ENCODE measurements around the gene SLC49A3.

- TF ChIP-seq CTCF (conservative IDR thresholded peaks at IDR 0.05; ENCODE audit: low read depth in 2 of 2) (no peak), EZH2 (IDR thresholded peaks at IDR 0.05; ENCODE audit: low read depth, unreplicated experiment) (no peak), POLR2AphosphoS5 (IDR thresholded peaks at IDR 0.05; ENCODE audit: low read depth) (no peak), NANOG (IDR thresholded peaks at IDR 0.05; ENCODE audit: borderline replicate concordance) (no peak), REST (IDR thresholded peaks at IDR 0.05; ENCODE audit: unreplicated experiment) (no peak), CREB1 (CRISPR knock-in tag; IDR thresholded peaks at IDR 0.05; ENCODE audit: low read depth) (no peak), EZH2phosphoT487 (IDR thresholded peaks at IDR 0.05; ENCODE audit: unreplicated experiment) (no peak), ETS1 (IDR thresholded peaks at IDR 0.05) (no peak), JUNB (IDR thresholded peaks at IDR 0.05; ENCODE audit: unreplicated experiment) (no peak), ZNF114 (CRISPR knock-in tag; IDR thresholded peaks at IDR 0.05) (no peak), STAT1 (IDR thresholded peaks at IDR 0.05; ENCODE audit: unreplicated experiment) (no peak), ZNF462 (CRISPR knock-in tag; IDR thresholded peaks at IDR 0.05) (no peak), ZNF331 (CRISPR knock-in tag; IDR thresholded peaks at IDR 0.05; ENCODE audit: low read depth) (no peak)
Observed at GRCh38 chr4:665381-665750, 23.6 kb downstream of the SLC49A3 start.
